ENCODE results near the gene HOXC11. TPM values are rescaled to one million over a fixed set of nuclear protein-coding genes. Genes with fewer than 3 reads are reported as not detected.

Gene HOXC11
- total and polyA plus RNA-seq, 2 of the 4 experiments (the other 2 are of a cell fraction) = not detected

GRCh38 chr12:53992377-53992889 is 19.5 kb downstream of the HOXC11 start:
- ATAC-seq (ENCODE audit: low read depth) (no peak), DNase-seq (no peak)
- POLR2A ChIA-PET (ENCODE audit: unreplicated experiment) = no interaction called here
- Histone ChIP-seq H3K9me3 (ENCODE audit: control insufficient read depth, insufficient read depth, low read length) (peaks cover 13% of the 10 kb centered on the region), H3K56ac (ENCODE audit: extremely low read depth, insufficient read depth, low read length) (no peak overlapping the region), H2BK20ac (ENCODE audit: low read depth, low read length) (no peak overlapping the region), H4K20me1 (ENCODE audit: insufficient read depth, low read length) (no peaks in the 10 kb centered on the region; the same call in 1 of the 2 replicates), H2BK15ac (ENCODE audit: low read depth, low read length) (no peak overlapping the region), H2AFZ (replicated peaks; ENCODE audit: low read length, poor library complexity) (no peak overlapping the region), H4K5ac (ENCODE audit: low read depth, low read length) (no peak overlapping the region), H3K4me2 (ENCODE audit: low read depth, low read length) (no peak overlapping the region), H3K14ac (replicated peaks; ENCODE audit: low read depth, low read length) (no peak overlapping the region), H3K9ac (ENCODE audit: low read depth, low read length) (no peak overlapping the region), H2AK5ac (ENCODE audit: low read depth, low read length) (no peak overlapping the region), H3K23ac (ENCODE audit: low read depth, low read length) (no peak overlapping the region), H3K4ac (ENCODE audit: low read depth, low read length) (no peak overlapping the region), H3K4me1 (ENCODE audit: control insufficient read depth, insufficient read depth, low read length) (peaks cover 3% of the 10 kb centered on the region; the same call in 1 of the 2 replicates), H2AK9ac (replicated peaks; ENCODE audit: low read depth, low read length, poor library complexity) (no peak overlapping the region), H4K8ac (ENCODE audit: low read depth in 2 of 2, low read length in 2 of 2) (no peak overlapping the region), H3K27me3 (ENCODE audit: control insufficient read depth, insufficient read depth, low read length) (peaks cover 98% of the 10 kb centered on the region), H3K4me3 (ENCODE audit: insufficient read depth, low read depth, low read length) (no peak overlapping the region), H3K36me3 (ENCODE audit: control insufficient read depth, insufficient read depth, low read length) (no peaks in the 10 kb centered on the region), H3K27ac (ENCODE audit: insufficient read depth, low read length) (no peak overlapping the region), H3K79me1 (ENCODE audit: low read depth in 1 of 2, low read length in 2 of 2) (no peaks in the 10 kb centered on the region), H3K18ac (ENCODE audit: low read depth, low read length) (no peak overlapping the region), H3K9me1 (ENCODE audit: insufficient read depth, low read length) (no peaks in the 10 kb centered on the region), H2BK120ac (ENCODE audit: low read depth, low read length) (no peak overlapping the region), H2BK5ac (ENCODE audit: low read depth, low read length, poor library complexity, severe bottlenecking) (no peak overlapping the region), H4K91ac (ENCODE audit: insufficient read depth, low read depth, low read length) (no peak overlapping the region)
- 0% methylated on average over 1 of the region's 7 CpGs; no CpG with 5 or more reads in 1 of the 2 experiments for WGBS, 2 experiments (ENCODE audit: extremely low coverage in 2 of 2, insufficient read length in 1 of 2)
- CTCF ChIA-PET = no interaction called here
- TF ChIP-seq RAD21 (IDR thresholded peaks at IDR 0.05; ENCODE audit: low read length) (no peak), RFX5 (IDR thresholded peaks at IDR 0.05; ENCODE audit: low read depth, low read length) (no peak), CEBPB (IDR thresholded peaks at IDR 0.05; ENCODE audit: low read depth, low read length) (no peak), NFE2L2 (IDR thresholded peaks at IDR 0.05; ENCODE audit: low read depth, low read length) (no peak), POLR2A (IDR thresholded peaks at IDR 0.05; ENCODE audit: low read depth, low read length) (no peak), MAZ (IDR thresholded peaks at IDR 0.05; ENCODE audit: borderline replicate concordance, low read depth, low read length) (no peak), ELK1 (IDR thresholded peaks at IDR 0.05; ENCODE audit: borderline replicate concordance, low read depth, low read length) (no peak), FOS (IDR thresholded peaks at IDR 0.05; ENCODE audit: low read depth, low read length) (no peak), CHD1 (IDR thresholded peaks at IDR 0.05; ENCODE audit: low read depth, low read length) (no peak), SMC3 (IDR thresholded peaks at IDR 0.05; ENCODE audit: low read depth, low read length) (no peak)
- intact Hi-C loops (cut with micrococcal nuclease) (no loop called here), dilution Hi-C loops (cut with HindIII; ENCODE audit: low sequenced_read_pairs, unreplicated experiment) (no loop called here), in situ Hi-C loops (cut with MboI; ENCODE audit: low sequenced_read_pairs) (loop anchor here (10.0 kb wide), 2 partner anchors 228 to 382 kb away; no protein-coding TSS in a partner anchor)
- no TSS peak for BruUV-seq (replicated peaks)
